Smooth muscle cell (in vitro differentiated cells): ENCODE data around the gene OR2J3. TPM values are rescaled to one million over a fixed set of nuclear protein-coding genes. Genes with fewer than 3 reads are reported as not detected.
A peak's percentile ranks its signal among the peaks of the same experiment; 100 is the strongest.

ENCODE experiments used
- DNase-seq: peaks from one replicate; lab custom pipeline; 2025; ENCODE audit not compliant: unreplicated experiment; lab: John Stamatoyannopoulos, UW
- H2AFZ ChIP-seq: fragments of 200-600 bp; sonication (generic); 2 replicates; pipeline ENCODE4 v1.6.0; 2016; ENCODE audit warnings: antibody characterized with exemption, low read depth, mild to moderate bottlenecking
- H3F3A ChIP-seq: fragments of 200-600 bp; sonication (generic); 2 replicates; pipeline ENCODE4 v1.6.0; 2017; ENCODE audit warnings: antibody characterized with exemption, low read depth
- H3K27ac ChIP-seq: fragments of 200-600 bp; sonication (generic); 2 replicates; pipeline ENCODE4 v1.5.1; 2016; ENCODE audit warnings: low read depth, mild to moderate bottlenecking
- H3K27me3 ChIP-seq: fragments of 200-600 bp; sonication (generic); 2 replicates; pipeline ENCODE4 v1.6.1; 2016; ENCODE audit warnings: low read depth, mild to moderate bottlenecking
- H3K36me3 ChIP-seq: fragments of 200-600 bp; sonication (generic); 2 replicates; pipeline ENCODE4 v1.5.1; 2016; ENCODE audit warnings: low read depth
- H3K4me1 ChIP-seq: fragments of 200-600 bp; sonication (generic); 2 replicates; pipeline ENCODE4 v1.5.1; 2016; ENCODE audit warnings: low read depth
- H3K4me2 ChIP-seq: fragments of 200-600 bp; sonication (generic); 2 replicates; pipeline ENCODE4 v1.6.0; 2016; ENCODE audit warnings: mild to moderate bottlenecking
- H3K4me3 ChIP-seq: fragments of 200-600 bp; sonication (generic); 2 replicates; pipeline ENCODE4 v1.5.1; 2016; ENCODE audit warnings: mild to moderate bottlenecking
- H3K79me2 ChIP-seq: fragments of 200-600 bp; sonication (generic); 2 replicates; pipeline ENCODE4 v1.6.0; 2016; ENCODE audit warnings: low read depth, mild to moderate bottlenecking
- H3K9ac ChIP-seq: fragments of 200-600 bp; sonication (generic); 2 replicates; pipeline ENCODE4 v1.6.0; 2016; ENCODE audit warnings: low read depth
- H3K9me3 ChIP-seq: fragments of 200-600 bp; sonication (generic); replicated peaks from 2 replicates; pipeline ENCODE4 v1.5.1; 2016; ENCODE audit warnings: low read depth
- H4K20me1 ChIP-seq: fragments of 200-600 bp; sonication (generic); 2 replicates; pipeline ENCODE4 v1.6.0; 2016; ENCODE audit warnings: low read depth
- CTCF ChIP-seq: fragments of 200-600 bp; sonication (generic); IDR thresholded peaks from 2 replicates; pipeline ENCODE4 v1.5.1; 2017; ENCODE audit warnings: borderline replicate concordance, mild to moderate bottlenecking, antibody characterized with exemption; ENCODE audit not compliant: insufficient read depth, poor library complexity, severe bottlenecking
- WGBS: methylation state at CpG from one replicate; pipeline ENCODE4 v1.1.7; 2016; ENCODE audit warnings: low lambda C conversion rate; 5-methylcytosine and 5-hydroxymethylcytosine counted together
- polyA plus RNA-seq: library from polyadenylated mRNA; unstranded; fragments of >200 nt; fragmentation: Nextera tagmentation; extraction: Ambion mirVana; gene quantifications from 2 replicates; pipeline ENCODE4 v1.2.1, GENCODE V29; 2016
- total RNA-seq: library from RNA; depleted of rRNA; stranded (reverse); fragments of >200 nt; gene quantifications from 2 replicates; pipeline ENCODE4 v1.2.3, GENCODE V29; 2014

Gene OR2J3
- not detected in 2 replicates for total RNA-seq
- polyA plus RNA-seq: not detected in 2 replicates

GRCh38 chr6:29107758-29108157, at the start of gene OR2J3:
Gene OR2J3, plus strand, starts transcription at chr6:29108058. Its CDS starts 3,833 bp downstream, at chr6:29111891.
- no peak for DNase-seq
- Histone ChIP-seq H4K20me1 (no peaks in the 10 kb centered on the region), H3K36me3 (no peaks in the 10 kb centered on the region), H3K4me3 (no peak within 1 kb of the TSS), H3K9ac (no peak within 1 kb of the TSS), H3K4me1 (no peaks in the 10 kb centered on the region), H3K9me3 (no peaks in the 10 kb centered on the region), H3K4me2 (no peak within 1 kb of the TSS), H2AFZ (no peak within 1 kb of the TSS), H3K27ac (no peak within 1 kb of the TSS), H3F3A (no peaks in the 10 kb centered on the region), H3K27me3 (no peaks in the 10 kb centered on the region), H3K79me2 (no peaks in the 10 kb centered on the region)
- WGBS: 54% methylated on average over 1 of the region's 1 CpG
- TF ChIP-seq CTCF: no peak

GRCh38 chr6:29071831-29072723, 35.8 kb upstream of the OR2J3 start:
- H3K36me3 ChIP-seq: no peaks in the 10 kb centered on the region
- WGBS: 36% methylated on average over 9 of the region's 9 CpGs

GRCh38 chr6:29079203-29079602, 28.7 kb upstream of the OR2J3 start:
- Histone ChIP-seq H3K9me3 (no peaks in the 10 kb centered on the region), H3K36me3 (no peaks in the 10 kb centered on the region), H3K27me3 (peaks cover 11% of the 10 kb centered on the region), H3K4me1 (no peaks in the 10 kb centered on the region), H3F3A (no peaks in the 10 kb centered on the region), H3K4me3 (no peak overlapping the region), H3K79me2 (no peaks in the 10 kb centered on the region), H3K9ac (no peak overlapping the region), H4K20me1 (no peaks in the 10 kb centered on the region), H3K4me2 (no peak overlapping the region), H2AFZ (no peak overlapping the region), H3K27ac (no peak overlapping the region)
- 75% methylated on average over 1 of the region's 1 CpG for WGBS
- TF ChIP-seq CTCF: no peak
- no peak for DNase-seq

More at GRCh38 chr6:29071831-29072723, 35.8 kb upstream of the OR2J3 start:
- Histone ChIP-seq H2AFZ (no peak overlapping the region), H3K27me3 (peaks cover 19% of the 10 kb centered on the region), H3K9me3 (no peaks in the 10 kb centered on the region), H3K27ac (no peak overlapping the region), H3F3A (no peaks in the 10 kb centered on the region), H3K79me2 (no peaks in the 10 kb centered on the region), H3K4me2 (no peak overlapping the region), H3K9ac (no peak overlapping the region), H3K4me3 (no peak overlapping the region), H4K20me1 (no peaks in the 10 kb centered on the region), H3K4me1 (no peaks in the 10 kb centered on the region)
- no peak for DNase-seq
- TF ChIP-seq CTCF: peak; percentile 49

GRCh38 chr6:29081312-29081711, 26.5 kb upstream of the OR2J3 start:
- Histone ChIP-seq H3K4me2 (no peak overlapping the region), H4K20me1 (no peaks in the 10 kb centered on the region), H3F3A (no peaks in the 10 kb centered on the region), H3K27me3 (no peaks in the 10 kb centered on the region), H3K9ac (no peak overlapping the region), H3K4me1 (no peaks in the 10 kb centered on the region), H3K36me3 (no peaks in the 10 kb centered on the region), H3K4me3 (no peak overlapping the region), H3K9me3 (no peaks in the 10 kb centered on the region), H2AFZ (no peak overlapping the region), H3K27ac (no peak overlapping the region), H3K79me2 (no peaks in the 10 kb centered on the region)
- TF ChIP-seq CTCF: no peak
- DNase-seq: no peak
